IMR-90 (cell line): ENCODE measurements around the gene MSN. TPM values are rescaled to one million over a fixed set of nuclear protein-coding genes. Genes with fewer than 3 reads are reported as not detected.

Source experiments
- ATAC-seq: fragments of 200-7000 bp; cut with Tn5 transposase; 2 replicates; pipeline ENCODE4 v1.9.1; 2020; ENCODE audit warnings: low read depth, mild to moderate bottlenecking, moderate library complexity
- BruUV-seq: library from RNA; stranded (reverse); fragments of 400-500 nt; replicated peaks from 2 replicates; lab custom pipeline; 2021; lab: Mats Ljungman, UMichigan
- CTCF ChIA-PET: fragments of 300-600 bp; formaldehyde crosslinking; extraction: SDS; loops from one replicate; lab custom pipeline; 2021; ENCODE audit warnings: antibody characterized with exemption; lab: Yijun Ruan, JAX
- POLR2A ChIA-PET: fragments of 300-600 bp; sonication (Branson Sonifier 250); formaldehyde crosslinking; loops from one replicate; lab custom pipeline; 2022; ENCODE audit warnings: antibody characterized with exemption; ENCODE audit not compliant: unreplicated experiment; lab: Charles Lee
- DNase-seq: peaks from one replicate; pipeline ENCODE4 v3.0.0; 2013
- H2AFZ ChIP-seq: replicated peaks from 2 replicates; pipeline ENCODE3; 2013; ENCODE audit warnings: low read length, mild to moderate bottlenecking; ENCODE audit not compliant: poor library complexity
- H2AK5ac ChIP-seq: 2 replicates; pipeline ENCODE4 v1.6.1; 2013; ENCODE audit warnings: low read depth, low read length, inconsistent platforms
- H2AK9ac ChIP-seq: replicated peaks from 2 replicates; pipeline ENCODE3; 2013; ENCODE audit warnings: mild to moderate bottlenecking, low read depth, low read length, moderate library complexity; ENCODE audit not compliant: poor library complexity
- H2BK120ac ChIP-seq: 2 replicates; pipeline ENCODE4 v1.6.1; 2013; ENCODE audit warnings: low read depth, low read length, inconsistent platforms
- H2BK15ac ChIP-seq: 3 replicates; pipeline ENCODE4 v1.6.1; 2013; ENCODE audit warnings: low read depth, low read length, inconsistent platforms
- H2BK20ac ChIP-seq: 2 replicates; pipeline ENCODE4 v1.6.1; 2013; ENCODE audit warnings: low read depth, mild to moderate bottlenecking, inconsistent platforms, low read length, moderate library complexity
- H2BK5ac ChIP-seq: 2 replicates; pipeline ENCODE4 v1.6.1; 2013; ENCODE audit warnings: mild to moderate bottlenecking, low read depth, low read length, inconsistent platforms; ENCODE audit not compliant: poor library complexity, severe bottlenecking
- H3K14ac ChIP-seq: replicated peaks from 2 replicates; pipeline ENCODE4 v1.6.1; 2013; ENCODE audit warnings: low read depth, low read length, inconsistent platforms
- H3K18ac ChIP-seq: 2 replicates; pipeline ENCODE4 v1.6.1; 2013; ENCODE audit warnings: low read depth, low read length, control low read depth
- H3K23ac ChIP-seq: 2 replicates; pipeline ENCODE4 v1.6.1; 2013; ENCODE audit warnings: low read depth, low read length, inconsistent platforms
- H3K27ac ChIP-seq: 2 replicates; pipeline ENCODE4 v1.5.1; 2013; ENCODE audit warnings: mild to moderate bottlenecking, control low read depth, low read length; ENCODE audit not compliant: insufficient read depth
- H3K27me3 ChIP-seq: 2 replicates; pipeline ENCODE4 v1.6.1; 2013; ENCODE audit warnings: low read length; ENCODE audit not compliant: control insufficient read depth, insufficient read depth
- H3K36me3 ChIP-seq: 2 replicates; pipeline ENCODE4 v1.6.1; 2013; ENCODE audit warnings: low read length, mixed read lengths; ENCODE audit not compliant: control insufficient read depth, insufficient read depth
- H3K4ac ChIP-seq: 2 replicates; pipeline ENCODE4 v1.6.1; 2013; ENCODE audit warnings: low read depth, low read length, inconsistent platforms
- H3K4me1 ChIP-seq: 2 replicates; pipeline ENCODE4 v1.6.1; 2013; ENCODE audit warnings: low read length, mixed read lengths; ENCODE audit not compliant: control insufficient read depth, insufficient read depth
- H3K4me2 ChIP-seq: 2 replicates; pipeline ENCODE4 v1.6.1; 2013; ENCODE audit warnings: low read depth, mild to moderate bottlenecking, control low read depth, low read length, moderate library complexity
- H3K4me3 ChIP-seq: 2 replicates; pipeline ENCODE4 v1.5.1; 2013; ENCODE audit warnings: low read depth, mild to moderate bottlenecking, control low read depth, low read length, moderate library complexity; ENCODE audit not compliant: insufficient read depth
- H3K56ac ChIP-seq: 2 replicates; pipeline ENCODE4 v1.6.1; 2013; ENCODE audit warnings: low read length, inconsistent platforms; ENCODE audit not compliant: insufficient read depth; ENCODE audit errors: extremely low read depth
- H3K79me1 ChIP-seq, 2 experiments: 2 replicates each; pipeline ENCODE4 v1.6.1; 2013; ENCODE audit warnings: low read length in 2 of 2, inconsistent platforms in 1 of 2, low read depth in 1 of 2
- H3K9ac ChIP-seq: 2 replicates; pipeline ENCODE4 v1.6.1; 2013; ENCODE audit warnings: low read depth, low read length, control low read depth
- H3K9me1 ChIP-seq: 2 replicates; pipeline ENCODE4 v1.6.1; 2013; ENCODE audit warnings: low read length, inconsistent platforms; ENCODE audit not compliant: insufficient read depth
- H3K9me3 ChIP-seq: 2 replicates; pipeline ENCODE4 v1.6.1; 2013; ENCODE audit warnings: low read length; ENCODE audit not compliant: control insufficient read depth, insufficient read depth
- H4K20me1 ChIP-seq: 2 replicates; pipeline ENCODE4 v1.6.1; 2013; ENCODE audit warnings: low read length, inconsistent platforms; ENCODE audit not compliant: insufficient read depth
- H4K5ac ChIP-seq: 2 replicates; pipeline ENCODE4 v1.6.1; 2013; ENCODE audit warnings: mild to moderate bottlenecking, low read depth, low read length, control low read depth
- H4K8ac ChIP-seq, 2 experiments: 2 replicates each; pipeline ENCODE4 v1.6.1; 2013; ENCODE audit warnings: low read depth in 2 of 2, low read length in 2 of 2, control low read depth in 1 of 2, inconsistent platforms in 1 of 2
- H4K91ac ChIP-seq: 2 replicates; pipeline ENCODE4 v1.6.1; 2013; ENCODE audit warnings: low read depth, low read length, inconsistent platforms; ENCODE audit not compliant: insufficient read depth
- CHD1 ChIP-seq: IDR thresholded peaks from 2 replicates; pipeline ENCODE4 v1.6.1; 2012; ENCODE audit warnings: low read depth, low read length, improper control_type of control experiment
- WGBS, 2 experiments: methylation state at CpG; one replicate each; pipeline versions ENCODE4 v1.1.5 to v1.1.7; 2013; ENCODE audit warnings: missing lambda C conversion rate in 2 of 2; ENCODE audit not compliant: insufficient read length in 1 of 2; ENCODE audit errors: extremely low coverage in 2 of 2; 5-methylcytosine and 5-hydroxymethylcytosine counted together
- dilution Hi-C: fragments of 300-500 bp; cut with HindIII; formaldehyde crosslinking; loops from one replicate; pipeline ENCODE4 v1.14.3; 2018; ENCODE audit warnings: low sequenced_read_pairs; ENCODE audit not compliant: unreplicated experiment
- in situ Hi-C: fragments of 300-500 bp; cut with MboI; formaldehyde crosslinking; loops from 3 replicates; pipeline ENCODE4 v1.14.3; 2019; ENCODE audit warnings: low sequenced_read_pairs, inconsistent platforms, mixed read lengths
- intact Hi-C: fragments of 100-400 bp; cut with micrococcal nuclease; formaldehyde crosslinking; loops from 2 replicates; pipeline ENCODE4 v1.10.0; 2022
- polyA plus RNA-seq, 3 experiments: library from polyadenylated mRNA; depleted of rRNA; stranded (reverse); fragments of >200 nt; gene quantifications; 2 replicates each; pipeline ENCODE4 v1.2.3, GENCODE V29; 2012; ENCODE audit warnings: low replicate concordance in 1 of 3
- total RNA-seq: library from RNA; depleted of rRNA; stranded (reverse); fragments of >200 nt; gene quantifications from 2 replicates; pipeline ENCODE4 v1.2.3, GENCODE V29; 2012
- TF ChIP-seq, protein P1 (sequence below): conservative IDR thresholded peaks from 2 replicates; pipeline ENCODE4 v1.5.1; 2012; ENCODE audit warnings: mild to moderate bottlenecking, low read depth, low read length, improper control_type of control experiment

Gene MSN
- total and polyA plus RNA-seq, 2 of the 4 experiments (the other 2 are of a cell fraction) = 422 to 619 TPM

DNA sequence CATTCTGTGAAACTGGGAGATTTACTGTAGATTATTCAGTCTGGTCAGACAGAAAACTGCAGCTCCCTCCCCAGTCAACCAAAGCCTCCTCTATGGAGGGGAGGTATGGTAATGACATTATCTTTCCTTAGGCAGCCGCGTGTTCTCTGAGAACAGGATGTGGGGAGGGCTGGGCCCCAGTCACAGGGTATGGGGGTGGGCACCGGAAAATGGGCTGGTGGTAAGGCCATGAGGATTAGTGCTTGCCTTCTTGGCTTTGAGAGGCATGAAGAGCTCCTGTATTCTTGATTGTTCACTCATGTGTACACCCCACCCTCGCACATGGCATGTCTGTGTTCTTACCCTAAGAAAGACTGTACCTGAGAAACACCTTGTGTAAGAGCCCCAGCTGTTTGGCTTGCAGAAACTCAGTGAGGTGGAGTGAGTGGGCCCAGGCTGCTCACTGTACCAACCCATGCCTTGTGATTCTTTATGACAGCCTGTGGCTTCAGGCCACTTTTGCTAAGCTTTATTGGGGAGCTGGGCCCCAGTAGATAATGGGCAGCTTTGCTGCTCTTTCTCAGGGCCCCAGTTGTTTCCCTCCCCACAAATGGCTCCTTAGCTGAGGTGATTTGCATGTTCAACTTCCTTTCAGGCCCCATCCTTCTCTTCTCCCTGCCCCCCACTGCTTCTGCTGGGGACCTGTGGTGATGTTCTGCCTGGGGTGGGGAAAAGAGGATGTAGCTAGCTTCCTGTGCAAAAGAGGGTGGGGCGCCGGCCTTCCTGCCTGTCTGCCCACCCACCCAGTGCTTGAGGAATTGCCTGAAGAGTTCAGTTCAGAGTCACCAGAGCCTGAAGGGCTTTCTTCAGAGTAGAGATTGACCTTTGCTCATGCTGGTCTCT is 30.7 kb downstream of the MSN start:
- no CpG with 5 or more reads among the region's 6 CpGs for WGBS, 2 experiments
- Histone ChIP-seq H2BK15ac (no peak overlapping the region), H3K18ac (no peak overlapping the region), H4K5ac (no peak overlapping the region), H3K79me1 (0 out of 4 replicates have a peak, but pooled peaks cover 0 to 3% of the 10 kb centered on the region in 2 experiments), H2AK5ac (no peak overlapping the region), H4K8ac (peak overlapping the region in 1 of 2 experiments; percentile 15; a peak in 1 of 4 replicates), H3K27ac (peak overlapping the region; percentile 8; the same call in 1 of the 2 replicates), H3K9ac (no peak overlapping the region), H3K27me3 (no peaks in the 10 kb centered on the region), H3K56ac (no peak overlapping the region), H2BK5ac (peak overlapping the region; percentile 74), H3K23ac (0 out of 2 replicates have a peak overlapping the region, but pooled peaks have one; percentile 10), H3K36me3 (peaks cover 4% of the 10 kb centered on the region), H2BK20ac (no peak overlapping the region), H3K4ac (peak overlapping the region; percentile 3; the same call in 1 of the 2 replicates), H3K14ac (peak overlapping the region; percentile 3; the same call in 1 of the 2 replicates), H4K20me1 (peaks cover 83% of the 10 kb centered on the region), H3K4me3 (no peak overlapping the region), H3K4me2 (no peak overlapping the region), H2AFZ (no peak overlapping the region), H3K9me3 (no peaks in the 10 kb centered on the region), H3K9me1 (peaks cover 7% of the 10 kb centered on the region; the same call in 1 of the 2 replicates), H3K4me1 (peaks cover 11% of the 10 kb centered on the region), H4K91ac (no peak overlapping the region), H2AK9ac (no peak overlapping the region), H2BK120ac (no peak overlapping the region)
- dilution Hi-C loops = no loop called here
- CTCF ChIA-PET = no interaction called here
- no peak for TF ChIP-seq CHD1
- TF ChIP-seq, protein P1, sequence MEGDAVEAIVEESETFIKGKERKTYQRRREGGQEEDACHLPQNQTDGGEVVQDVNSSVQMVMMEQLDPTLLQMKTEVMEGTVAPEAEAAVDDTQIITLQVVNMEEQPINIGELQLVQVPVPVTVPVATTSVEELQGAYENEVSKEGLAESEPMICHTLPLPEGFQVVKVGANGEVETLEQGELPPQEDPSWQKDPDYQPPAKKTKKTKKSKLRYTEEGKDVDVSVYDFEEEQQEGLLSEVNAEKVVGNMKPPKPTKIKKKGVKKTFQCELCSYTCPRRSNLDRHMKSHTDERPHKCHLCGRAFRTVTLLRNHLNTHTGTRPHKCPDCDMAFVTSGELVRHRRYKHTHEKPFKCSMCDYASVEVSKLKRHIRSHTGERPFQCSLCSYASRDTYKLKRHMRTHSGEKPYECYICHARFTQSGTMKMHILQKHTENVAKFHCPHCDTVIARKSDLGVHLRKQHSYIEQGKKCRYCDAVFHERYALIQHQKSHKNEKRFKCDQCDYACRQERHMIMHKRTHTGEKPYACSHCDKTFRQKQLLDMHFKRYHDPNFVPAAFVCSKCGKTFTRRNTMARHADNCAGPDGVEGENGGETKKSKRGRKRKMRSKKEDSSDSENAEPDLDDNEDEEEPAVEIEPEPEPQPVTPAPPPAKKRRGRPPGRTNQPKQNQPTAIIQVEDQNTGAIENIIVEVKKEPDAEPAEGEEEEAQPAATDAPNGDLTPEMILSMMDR = no peak
- BruUV-seq = no TSS peak
- POLR2A ChIA-PET = interaction anchor here (0.7 kb wide), 1 partner anchor 26 kb away, joined by 3 read pairs; no protein-coding TSS in a partner anchor
- DNase-seq (no peak), ATAC-seq (peak; percentile 19; the same call in 1 of the 2 replicates)
- intact Hi-C loops = no loop called here
- in situ Hi-C loops = no loop called here
